DMS53 treated with DMSO at 0.1 percent for 48 hours (cell line): ENCODE measurements around the gene AKNA.

ENCODE experiments used
- DNase-seq: peaks from one replicate; lab custom pipeline; 2025; ENCODE audit not compliant: unreplicated experiment; lab: John Stamatoyannopoulos, UW

Gene AKNA

DNA sequence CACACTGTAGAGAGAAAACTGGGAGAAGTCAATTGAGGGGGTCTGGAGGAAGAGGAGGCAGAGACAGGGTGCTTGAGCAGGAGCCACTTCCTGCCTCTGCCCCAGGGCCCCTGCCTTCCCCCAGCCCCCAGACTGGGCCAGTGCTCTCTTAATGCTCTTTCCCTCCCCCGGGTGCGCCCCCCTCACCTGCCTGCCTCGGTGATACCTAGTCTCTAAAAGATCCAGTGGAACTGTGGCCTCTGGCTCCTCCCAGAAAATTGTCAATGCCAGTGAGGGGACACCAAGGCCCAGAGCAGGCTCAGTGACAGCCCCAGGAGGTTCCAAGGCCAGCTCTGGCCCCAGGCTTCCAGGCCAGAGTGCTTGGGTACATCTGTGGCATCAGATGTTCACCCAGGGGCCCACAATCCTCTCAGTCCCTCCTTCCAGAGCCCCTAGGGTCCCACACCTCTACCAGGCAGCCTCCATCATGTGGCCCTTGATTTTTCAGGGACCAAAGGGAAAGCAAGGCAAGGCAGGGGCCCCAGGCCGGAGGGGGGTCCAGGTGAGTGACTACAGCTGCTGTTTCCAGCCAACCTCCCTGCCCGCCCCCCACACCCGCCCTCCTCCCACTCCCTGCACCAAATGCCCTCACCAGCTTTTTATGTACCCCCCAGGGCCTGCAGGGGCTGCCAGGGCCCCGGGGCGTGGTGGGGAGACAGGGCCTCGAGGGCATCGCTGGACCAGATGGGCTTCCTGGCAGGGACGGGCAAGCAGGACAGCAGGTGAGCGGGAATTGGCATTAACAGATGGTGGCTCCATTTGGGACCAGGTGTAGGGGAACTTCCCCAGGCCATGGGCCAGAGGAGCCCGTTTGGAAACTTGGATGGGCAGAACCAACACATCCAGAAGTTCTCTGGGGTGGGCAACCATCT lies 98.0 kb downstream of the AKNA start:
- DNase-seq, result no peak

GRCh38 chr9:114289106-114289505 lies 98.7 kb downstream of the AKNA start:
- DNase-seq, result no peak

- no peak for DNase-seq
Observed at GRCh38 chr9:114288193-114289091, 99.3 kb downstream of the AKNA start.

GRCh38 chr9:114287763-114288192 lies 100.0 kb downstream of the AKNA start:
- no peak for DNase-seq

GRCh38 chr9:114287001-114287762 lies 100.6 kb downstream of the AKNA start:
- DNase-seq, result peak; percentile 36

GRCh38 chr9:114286146-114286679 lies 101.6 kb downstream of the AKNA start:
- DNase-seq, result no peak

- no peak for DNase-seq
Observed at GRCh38 chr9:114285166-114285867, 102.5 kb downstream of the AKNA start.

GRCh38 chr9:114284316-114285060 lies 103.3 kb downstream of the AKNA start:
- DNase-seq, result no peak
